Activated CD4-positive, alpha-beta T cell treated with anti-CD3 and anti-CD28 coated beads for 36 hours (primary cell): ENCODE results near the gene CCDC116. TPM values are rescaled to one million over a fixed set of nuclear protein-coding genes. Genes with fewer than 3 reads are reported as not detected.

Source experiments
- ATAC-seq: fragments of 200-7000 bp; cut with Tn5 transposase; one replicate; pipeline ENCODE4 v1.10.0; 2021; ENCODE audit warnings: mild to moderate bottlenecking, moderate library complexity
- CTCF ChIA-PET: fragments of 350-600 bp; sonication (Branson Sonifier 250); formaldehyde crosslinking; loops from one replicate; lab custom pipeline; 2021; ENCODE audit warnings: antibody characterized with exemption; lab: Charles Lee
- POLR2A ChIA-PET: fragments of 350-600 bp; sonication (Branson Sonifier 250); formaldehyde crosslinking; loops from one replicate; lab custom pipeline; 2021; ENCODE audit warnings: antibody characterized with exemption, inconsistent platforms; lab: Charles Lee
- DNase-seq: peaks from one replicate; pipeline ENCODE4 v3.0.0-alpha.2; 2020
- H3K27ac Mint-ChIP-seq: one replicate; pipeline ENCODE4 v1.8.0; 2021; ENCODE audit warnings: mixed read lengths
- H3K27me3 Mint-ChIP-seq: one replicate; pipeline ENCODE4 v1.8.0; 2021; ENCODE audit warnings: mixed read lengths
- H3K36me3 Mint-ChIP-seq: one replicate; pipeline ENCODE4 v1.8.0; 2021; ENCODE audit warnings: low read depth, mixed read lengths
- H3K4me1 Mint-ChIP-seq: one replicate; pipeline ENCODE4 v1.8.0; 2021; ENCODE audit warnings: mixed read lengths
- H3K4me3 Mint-ChIP-seq: one replicate; pipeline ENCODE4 v1.8.0; 2021; ENCODE audit warnings: mild to moderate bottlenecking, moderate library complexity, mixed read lengths
- H3K9me3 Mint-ChIP-seq: one replicate; pipeline ENCODE4 v1.8.0; 2021; ENCODE audit warnings: low read depth, mixed read lengths
- intact Hi-C, 2 experiments: fragments of 100-400 bp; cut with DNase I in 1 of 2; cut with micrococcal nuclease in 1 of 2; formaldehyde crosslinking; loops; one replicate each; pipeline versions ENCODE4 v1.14.2 to v1.15.1; 2022 to 2024; cut with DNase I, micrococcal nuclease
- total RNA-seq, 2 experiments: library from RNA; stranded (reverse); gene quantifications; one replicate each; pipeline ENCODE4 v1.2.3, GENCODE V29; 2021

Gene CCDC116
- total RNA-seq, 2 experiments from 2014 or later = 0.23 to 0.33 TPM

DNA sequence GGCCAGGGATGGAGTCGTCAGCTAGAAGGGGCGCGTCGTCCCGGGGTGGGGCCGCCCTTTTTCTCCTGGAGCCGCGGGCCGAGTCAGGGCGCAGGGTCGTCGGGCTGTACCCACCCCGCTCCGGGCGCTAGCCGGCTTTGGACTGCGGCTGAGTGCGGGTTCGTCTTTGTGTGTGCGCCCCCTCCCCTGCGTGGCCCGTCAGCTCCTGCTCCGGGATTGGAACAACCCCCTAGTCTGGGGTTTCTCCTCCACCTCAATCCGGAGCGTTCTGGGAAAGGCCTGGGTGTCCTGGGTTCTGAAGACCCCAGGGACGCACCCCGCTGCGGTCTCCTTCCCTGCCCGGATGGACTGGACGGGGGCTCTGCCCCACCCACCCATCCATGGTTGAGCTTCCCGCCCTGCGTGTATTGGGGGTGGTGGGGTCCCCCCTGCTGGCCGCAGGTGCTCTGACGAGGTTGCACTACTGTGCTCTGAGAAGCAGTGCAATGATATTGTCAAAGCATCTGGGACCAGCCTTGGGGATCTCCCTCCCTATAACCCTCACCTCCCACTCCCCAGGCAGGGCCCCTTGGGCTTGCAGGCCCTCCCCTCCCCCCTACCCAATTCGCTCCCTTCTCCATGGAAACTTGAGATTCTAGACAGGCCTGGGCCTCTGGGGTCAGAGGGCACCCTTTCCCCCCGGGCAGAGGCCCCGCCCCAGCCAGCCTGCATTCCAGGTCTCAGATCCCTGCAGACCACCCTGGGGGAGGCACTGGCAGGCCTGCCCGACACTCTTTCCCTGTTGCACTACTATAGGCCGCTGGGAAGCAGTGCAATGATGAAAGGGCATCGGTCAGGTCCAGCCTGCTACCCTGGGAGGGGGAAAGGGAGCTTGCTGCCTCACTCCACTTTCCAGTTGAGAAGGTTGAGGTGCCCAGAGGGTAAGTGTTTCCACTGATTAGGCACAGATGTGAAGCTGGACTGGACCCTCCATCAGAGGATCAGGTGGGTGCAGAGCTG is 20.3 kb downstream of the CCDC116 start:
- POLR2A ChIA-PET = interaction anchor here (0.8 to 1.0 kb wide), 3 partner anchors 7 to 13 kb away, joined by 3 to 4 read pairs (median 3); partner anchors contain the start of gene SDF2L1
- Mint-ChIP-seq H3K9me3 (no peaks in the 10 kb centered on the region), H3K27ac (no peak overlapping the region), H3K27me3 (no peaks in the 10 kb centered on the region), H3K36me3 (peaks cover 24% of the 10 kb centered on the region), H3K4me3 (peak overlapping the region; percentile 85), H3K4me1 (peaks cover 25% of the 10 kb centered on the region)
- ATAC-seq = no peak
- CTCF ChIA-PET = interaction anchor here (0.6 to 2.1 kb wide), 4 partner anchors 10 to 1383 kb away, joined by 3 to 11 read pairs (median 7); partner anchors contain the start of gene SDF2L1
- DNase-seq = no peak
- intact Hi-C loops = loop anchor here (1.0 to 2.0 kb wide), 5 partner anchors 11 to 736 kb away; partner anchors contain the start of genes CRKL (in 1 of the 2), PPIL2 (in 1 of the 2), SDF2L1 (in 1 of the 2) and YDJC (in 1 of the 2)

DNA sequence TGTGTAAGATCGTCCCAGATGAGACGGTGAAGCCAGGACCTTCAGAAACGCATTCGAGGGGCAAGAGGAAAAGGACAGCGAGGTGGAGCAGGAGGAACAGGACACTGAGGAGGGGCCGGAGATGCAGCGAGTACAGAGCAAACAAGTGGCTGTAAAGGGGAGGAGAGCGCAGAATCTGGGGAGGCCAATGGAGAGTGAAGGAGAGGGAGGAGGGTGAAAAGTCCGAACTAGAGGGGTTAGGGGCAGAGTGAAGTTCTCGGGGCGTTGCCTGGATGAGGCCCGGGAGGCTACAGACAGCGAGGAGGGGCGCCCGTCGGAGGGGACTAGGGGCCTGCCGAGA is 24.4 kb downstream of the CCDC116 start:
- POLR2A ChIA-PET = interaction anchor here (1.5 kb wide), 1 partner anchor 14 kb away, joined by 3 read pairs; no protein-coding TSS in a partner anchor
- no peak for ATAC-seq
- CTCF ChIA-PET = interaction anchor here (0.8 to 1.8 kb wide), 4 partner anchors 10 to 79 kb away, joined by 3 to 7 read pairs (median 4); no protein-coding TSS in a partner anchor
- peaks cover 10% of the 10 kb centered on the region for H3K36me3 Mint-ChIP-seq
- H3K27ac Mint-ChIP-seq = peak overlapping the region; percentile 5
- H3K4me1 Mint-ChIP-seq = peaks cover 13% of the 10 kb centered on the region
- H3K27me3 Mint-ChIP-seq = no peaks in the 10 kb centered on the region
- no peak for DNase-seq
- intact Hi-C loops = loop anchor here in 1 of 2 experiments (1.0 to 2.0 kb wide), 4 partner anchors 9 to 296 kb away; partner anchors contain the start of genes PPIL2, PPM1F, YDJC and YPEL1
- no peaks in the 10 kb centered on the region for H3K9me3 Mint-ChIP-seq
- peak overlapping the region; percentile 42 for H3K4me3 Mint-ChIP-seq

DNA sequence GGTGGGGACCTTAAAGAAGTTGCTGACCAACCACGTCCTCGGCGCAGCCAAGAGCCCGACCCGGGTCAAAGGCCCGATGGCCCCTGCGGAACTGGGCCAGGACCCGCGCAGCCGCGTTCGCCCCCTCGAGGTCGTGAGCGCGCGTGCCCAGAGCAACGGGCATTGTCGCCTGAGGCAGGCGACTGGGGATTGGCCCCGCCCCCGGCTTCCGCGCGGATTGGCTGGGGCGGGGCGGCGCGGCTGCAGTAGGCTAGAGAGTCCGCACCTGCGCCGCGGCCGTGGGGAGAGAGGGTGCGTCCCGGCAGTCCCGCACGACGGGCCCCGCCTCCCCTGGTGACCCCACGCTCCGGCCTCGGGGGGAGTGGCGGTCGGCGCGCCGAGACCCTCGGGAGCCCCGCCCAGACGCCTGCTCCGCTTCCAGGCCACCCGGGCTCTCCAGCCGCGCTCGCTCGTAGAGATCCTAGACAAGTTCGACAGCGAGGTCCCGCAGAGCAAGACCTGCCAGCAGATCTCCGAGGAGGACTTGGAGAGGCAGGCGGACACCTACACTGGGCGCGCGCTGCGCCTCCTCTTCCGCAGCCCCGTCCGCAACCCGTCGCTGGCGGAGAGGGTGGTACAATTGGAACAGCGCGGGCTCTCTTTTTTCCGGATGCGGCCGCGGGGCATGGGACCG is 24.9 kb downstream of the CCDC116 start:
- ChIA-PET POLR2A (interaction anchor here (0.6 kb wide), 1 partner anchor 11 kb away, joined by 4 read pairs; no protein-coding TSS in a partner anchor), CTCF (interaction anchor here (0.9 to 1.8 kb wide), 5 partner anchors 11 to 28 kb away, joined by 3 to 10 read pairs (median 5); partner anchors contain the start of genes SDF2L1 and YDJC)
- Mint-ChIP-seq H3K27me3 (no peaks in the 10 kb centered on the region), H3K9me3 (no peaks in the 10 kb centered on the region), H3K4me1 (peaks cover 13% of the 10 kb centered on the region), H3K27ac (peak overlapping the region; percentile 31), H3K36me3 (peaks cover 10% of the 10 kb centered on the region), H3K4me3 (peak overlapping the region; percentile 76)
- ATAC-seq = peak; percentile 92
- DNase-seq = peak; percentile 88
- intact Hi-C loops = loop anchor here in 1 of 2 experiments (1.0 to 2.0 kb wide), 4 partner anchors 9 to 295 kb away; partner anchors contain the start of genes PPIL2, PPM1F, YDJC and YPEL1

GRCh38 chr22:21659864-21660525 is 27.4 kb downstream of the CCDC116 start:
- peaks cover 14% of the 10 kb centered on the region for H3K4me1 Mint-ChIP-seq
- intact Hi-C loops = no loop called here
- no peaks in the 10 kb centered on the region for H3K9me3 Mint-ChIP-seq
- H3K27ac Mint-ChIP-seq = no peak overlapping the region
- CTCF ChIA-PET = interaction anchor here (0.8 kb wide), 1 partner anchor 13 kb away, joined by 4 read pairs; no protein-coding TSS in a partner anchor
- POLR2A ChIA-PET = interaction anchor here (0.6 kb wide), 1 partner anchor 76 kb away, joined by 3 read pairs; no protein-coding TSS in a partner anchor
- H3K4me3 Mint-ChIP-seq = no peak overlapping the region
- no peaks in the 10 kb centered on the region for H3K27me3 Mint-ChIP-seq
- no peak for ATAC-seq
- DNase-seq = no peak
- H3K36me3 Mint-ChIP-seq = no peaks in the 10 kb centered on the region

GRCh38 chr22:21660904-21661303 is 28.3 kb downstream of the CCDC116 start:
- Mint-ChIP-seq H3K36me3 (no peaks in the 10 kb centered on the region), H3K4me1 (peaks cover 19% of the 10 kb centered on the region), H3K27ac (no peak overlapping the region), H3K27me3 (no peaks in the 10 kb centered on the region), H3K9me3 (no peaks in the 10 kb centered on the region), H3K4me3 (no peak overlapping the region)
- ChIA-PET CTCF (no interaction called here), POLR2A (no interaction called here)
- intact Hi-C loops = no loop called here
- no peak for ATAC-seq
- no peak for DNase-seq

GRCh38 chr22:21661991-21662390 is 29.4 kb downstream of the CCDC116 start:
- ATAC-seq (no peak), DNase-seq (no peak)
- H3K27ac Mint-ChIP-seq = no peak overlapping the region
- H3K4me1 Mint-ChIP-seq = peaks cover 13% of the 10 kb centered on the region
- no peaks in the 10 kb centered on the region for H3K9me3 Mint-ChIP-seq
- CTCF ChIA-PET = no interaction called here
- intact Hi-C loops = no loop called here
- no peaks in the 10 kb centered on the region for H3K36me3 Mint-ChIP-seq
- POLR2A ChIA-PET = no interaction called here
- no peaks in the 10 kb centered on the region for H3K27me3 Mint-ChIP-seq
- H3K4me3 Mint-ChIP-seq = no peak overlapping the region

DNA sequence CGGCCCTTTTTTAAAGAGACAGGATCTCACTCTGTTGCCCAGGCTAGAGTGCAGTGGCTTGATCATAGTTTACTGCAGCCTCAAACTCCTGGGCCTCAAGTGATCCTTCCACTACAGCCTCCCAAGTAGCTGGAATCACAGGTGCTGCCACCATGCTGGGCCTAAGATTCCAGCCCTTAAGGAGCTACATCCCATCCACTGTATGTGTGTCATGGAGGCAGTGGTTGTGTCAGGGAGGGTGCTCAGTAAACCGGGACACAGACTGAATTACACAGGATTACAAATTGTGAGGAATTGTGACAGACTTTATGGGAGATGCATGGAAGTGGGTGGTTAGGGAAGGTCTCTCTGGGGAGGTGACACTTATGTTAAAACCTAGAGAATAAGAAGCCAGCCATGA is 31.2 kb downstream of the CCDC116 start:
- H3K27me3 Mint-ChIP-seq = no peaks in the 10 kb centered on the region
- intact Hi-C loops = no loop called here
- DNase-seq (no peak), ATAC-seq (no peak)
- ChIA-PET CTCF (interaction anchor here (1.0 kb wide), 1 partner anchor 17 kb away, joined by 3 read pairs; no protein-coding TSS in a partner anchor), POLR2A (no interaction called here)
- H3K36me3 Mint-ChIP-seq = no peaks in the 10 kb centered on the region
- H3K4me3 Mint-ChIP-seq = no peak overlapping the region
- H3K27ac Mint-ChIP-seq = no peak overlapping the region
- H3K9me3 Mint-ChIP-seq = no peaks in the 10 kb centered on the region
- peaks cover 21% of the 10 kb centered on the region for H3K4me1 Mint-ChIP-seq

GRCh38 chr22:21665047-21665851 is 32.7 kb downstream of the CCDC116 start:
- Mint-ChIP-seq H3K9me3 (no peaks in the 10 kb centered on the region), H3K36me3 (peaks cover 2% of the 10 kb centered on the region), H3K27ac (peak overlapping the region; percentile 96), H3K27me3 (no peaks in the 10 kb centered on the region), H3K4me1 (peaks cover 27% of the 10 kb centered on the region), H3K4me3 (peak overlapping the region; percentile 93)
- intact Hi-C loops = loop anchor here in 1 of 2 experiments (1.0 kb wide), 2 partner anchors 13 to 70 kb away; partner anchors contain the start of gene YPEL1
- no peak for DNase-seq
- no peak for ATAC-seq
- ChIA-PET POLR2A (interaction anchor here (0.6 kb wide), 1 partner anchor 11 kb away, joined by 3 read pairs; no protein-coding TSS in a partner anchor), CTCF (interaction anchor here (0.7 to 1.7 kb wide), 8 partner anchors 16 to 792 kb away, joined by 3 to 10 read pairs (median 4); partner anchors contain the start of gene SDF2L1)

- H3K27ac Mint-ChIP-seq = peak overlapping the region; percentile 96
- peaks cover 5% of the 10 kb centered on the region for H3K36me3 Mint-ChIP-seq
- H3K4me3 Mint-ChIP-seq = peak overlapping the region; percentile 93
- POLR2A ChIA-PET = interaction anchor here (0.7 kb wide), 2 partner anchors 15 to 547 kb away, joined by 3 read pairs; no protein-coding TSS in a partner anchor
- CTCF ChIA-PET = interaction anchor here (0.8 to 1.7 kb wide), 3 partner anchors 20 to 198 kb away, joined by 3 to 4 read pairs (median 4); no protein-coding TSS in a partner anchor
- DNase-seq = no peak
- H3K27me3 Mint-ChIP-seq = no peaks in the 10 kb centered on the region
- no peaks in the 10 kb centered on the region for H3K9me3 Mint-ChIP-seq
- intact Hi-C loops = loop anchor here (1.0 to 2.0 kb wide), 5 partner anchors 9 to 286 kb away; partner anchors contain the start of genes MAPK1 (in 1 of the 2) and PPM1F (in 1 of the 2)
- H3K4me1 Mint-ChIP-seq = peaks cover 27% of the 10 kb centered on the region
- no peak for ATAC-seq
These were observed 34.2 kb downstream of the CCDC116 start for GRCh38 chr22:21666786-21667185.
